Rectal smooth muscle tissue (tissue), 1 donor: ENCODE data around the gene TMTC4.
A peak's percentile ranks its signal among the peaks of the same experiment; 100 is the strongest.
"Not testable (repeated sequence)": the region's sequence is repeated elsewhere in the genome, so short reads cannot be mapped to it uniquely, and the experiment has no call there.

Experiments used
- H3K27ac ChIP-seq: one replicate; pipeline ENCODE4 v1.7.0; 2013; ENCODE audit warnings: low read depth, low read length, inconsistent platforms
- H3K27me3 ChIP-seq: one replicate; pipeline ENCODE4 v1.7.0; 2013; ENCODE audit warnings: low read length; ENCODE audit not compliant: control insufficient read depth, insufficient read depth
- H3K36me3 ChIP-seq: one replicate; pipeline ENCODE4 v1.7.0; 2013; ENCODE audit warnings: low read length; ENCODE audit not compliant: control insufficient read depth, insufficient read depth
- H3K4me1 ChIP-seq: one replicate; pipeline ENCODE4 v1.7.0; 2013; ENCODE audit warnings: low read length; ENCODE audit not compliant: control insufficient read depth, insufficient read depth
- H3K4me3 ChIP-seq: one replicate; pipeline ENCODE4 v1.7.0; 2013; ENCODE audit warnings: low read length
- H3K9ac ChIP-seq: one replicate; pipeline ENCODE4 v1.7.0; 2013; ENCODE audit warnings: low read length

TMTC4 gene

DNA sequence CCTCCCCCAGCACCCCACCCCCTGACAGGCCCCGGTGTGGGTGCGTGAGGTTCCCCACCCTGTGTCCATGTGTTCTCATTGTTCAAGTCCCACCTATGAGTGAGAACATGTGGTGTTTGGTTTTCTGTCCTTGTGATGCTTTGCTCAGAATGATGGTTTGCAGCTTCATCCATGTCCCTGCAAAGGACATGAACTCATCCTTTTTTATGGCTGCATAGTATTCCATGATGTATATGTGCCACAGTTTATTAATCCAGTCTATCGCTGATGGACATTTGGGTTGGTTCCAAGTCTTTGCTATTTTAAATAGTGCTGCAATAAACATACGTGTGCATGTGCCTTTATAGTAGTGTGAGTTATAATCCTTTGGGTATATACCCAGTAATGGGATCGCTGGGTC is 2.5 kb upstream of the TMTC4 start:
- H3K4me3 ChIP-seq, H3K9ac ChIP-seq, H3K4me1 ChIP-seq, H3K27me3 ChIP-seq, H3K27ac ChIP-seq, H3K36me3 ChIP-seq: not testable (repeated sequence)

DNA sequence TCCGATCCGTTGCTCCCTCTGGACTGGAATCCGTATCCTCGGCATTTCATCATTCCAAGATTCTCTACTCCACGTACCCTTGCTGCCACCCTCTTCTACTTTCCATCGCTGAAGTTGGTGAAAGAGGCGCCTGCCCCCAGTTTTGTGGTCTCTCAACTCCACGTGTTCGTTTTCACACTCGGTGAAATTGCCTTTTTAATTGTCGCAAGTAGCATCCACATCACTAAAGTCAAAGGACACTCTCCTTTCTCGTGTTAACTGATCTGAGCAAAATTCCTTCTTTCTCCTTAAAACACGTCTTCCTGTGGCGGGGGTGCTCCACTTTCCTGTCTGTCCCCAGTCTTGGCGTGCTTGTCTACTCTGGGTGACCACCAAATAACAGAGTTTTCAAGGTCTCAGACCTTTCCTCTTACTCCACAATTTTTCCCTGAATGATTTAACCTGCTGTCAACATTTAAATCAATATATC is 1.1 kb upstream of the TMTC4 start:
- Histone ChIP-seq H3K27ac (no peak overlapping the region), H3K9ac (no peak overlapping the region), H3K27me3 (no peaks in the 10 kb centered on the region), H3K4me3 (peak overlapping the region; percentile 94), H3K36me3 (no peaks in the 10 kb centered on the region), H3K4me1 (peaks cover 10% of the 10 kb centered on the region)

DNA sequence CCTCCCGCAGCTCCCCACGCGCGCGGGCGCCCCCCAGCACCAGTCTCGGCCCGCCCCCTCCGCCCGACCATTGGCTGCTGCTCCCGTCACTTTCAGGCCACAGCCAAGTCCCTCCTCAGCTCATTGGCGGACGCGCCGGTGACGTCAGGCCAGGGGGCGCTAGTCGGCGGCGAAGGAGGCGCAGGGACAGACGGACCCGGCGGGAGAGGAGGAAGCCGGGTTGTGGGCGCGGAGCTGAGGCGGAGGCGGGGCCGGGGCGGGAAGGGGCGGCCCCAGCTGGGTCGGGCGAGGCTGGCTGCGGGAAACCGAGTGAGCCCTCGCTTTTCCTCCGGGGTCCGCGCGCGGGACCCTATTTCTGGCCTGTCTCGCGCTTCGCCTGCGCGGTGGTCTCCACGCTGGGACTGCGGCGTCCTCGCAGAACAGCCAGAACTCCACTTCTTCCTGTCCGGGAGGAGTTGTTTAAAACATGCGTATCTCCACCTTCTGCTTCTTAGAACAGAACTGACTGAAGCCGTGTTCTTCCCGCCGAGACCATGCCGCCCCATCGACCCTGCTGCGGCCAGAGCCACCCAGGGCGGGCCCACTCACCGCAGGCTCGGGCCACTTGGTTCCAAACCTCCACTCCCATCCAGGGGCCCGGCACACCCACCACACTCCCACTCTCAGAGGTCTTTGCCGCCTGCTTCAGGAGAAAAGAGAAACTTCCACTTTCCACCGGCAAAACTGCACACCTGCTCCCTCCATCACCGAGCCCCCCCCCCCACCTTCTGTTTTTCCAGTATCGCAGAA is 471 bp upstream of the TMTC4 start:
- Histone ChIP-seq H3K27me3 (no peaks in the 10 kb centered on the region), H3K36me3 (no peaks in the 10 kb centered on the region), H3K27ac (peak overlapping the region; percentile 86), H3K9ac (peak overlapping the region; percentile 68), H3K4me3 (peak overlapping the region; percentile 94), H3K4me1 (peaks cover 10% of the 10 kb centered on the region)

DNA sequence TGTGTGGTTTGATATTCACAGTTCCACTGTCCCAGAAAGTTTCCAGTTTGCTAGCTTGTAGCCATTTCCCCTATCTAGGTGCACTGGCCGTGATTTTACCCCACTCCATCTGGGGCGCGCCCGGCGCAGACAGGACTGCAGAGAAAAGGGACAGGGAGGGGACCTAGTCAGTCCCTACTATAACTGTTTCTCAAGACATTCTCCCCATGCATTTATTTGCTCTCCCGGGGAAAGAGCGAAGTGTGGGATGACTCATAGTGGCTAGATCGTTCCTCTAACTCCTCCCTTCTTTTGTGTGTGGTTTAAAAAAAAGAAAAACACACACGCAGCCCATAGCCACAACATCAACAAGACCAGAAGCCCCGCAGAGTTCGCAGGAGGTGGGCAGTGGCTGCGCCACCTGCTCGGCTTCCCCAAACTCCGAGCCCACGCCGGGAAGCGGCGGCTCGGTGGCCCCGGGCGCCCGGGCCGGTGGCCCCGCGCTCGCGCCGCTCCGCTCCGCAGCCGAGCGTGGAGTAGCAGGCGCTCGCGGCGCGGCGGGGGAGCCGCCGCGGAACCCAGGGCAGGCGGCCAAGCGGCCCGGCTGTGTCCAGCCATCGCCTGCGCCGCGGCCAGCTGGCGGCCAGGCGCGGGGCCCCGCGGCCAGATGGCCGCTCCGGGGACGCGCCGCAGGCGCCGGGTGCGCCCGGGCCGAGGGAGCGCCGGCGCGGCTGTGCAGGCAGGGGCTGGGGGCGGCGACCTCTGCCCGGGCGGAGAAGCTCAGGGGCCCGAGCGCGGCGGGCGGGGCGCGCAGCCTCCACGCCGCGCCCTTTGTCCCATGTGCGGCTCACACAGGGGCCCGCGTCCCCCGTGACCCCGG is 653 bp downstream of the TMTC4 start:
- Histone ChIP-seq H3K27ac (peak overlapping the region; percentile 32), H3K9ac (peak overlapping the region; percentile 11), H3K36me3 (no peaks in the 10 kb centered on the region), H3K27me3 (no peaks in the 10 kb centered on the region), H3K4me3 (peak overlapping the region; percentile 68), H3K4me1 (peaks cover 10% of the 10 kb centered on the region)

DNA sequence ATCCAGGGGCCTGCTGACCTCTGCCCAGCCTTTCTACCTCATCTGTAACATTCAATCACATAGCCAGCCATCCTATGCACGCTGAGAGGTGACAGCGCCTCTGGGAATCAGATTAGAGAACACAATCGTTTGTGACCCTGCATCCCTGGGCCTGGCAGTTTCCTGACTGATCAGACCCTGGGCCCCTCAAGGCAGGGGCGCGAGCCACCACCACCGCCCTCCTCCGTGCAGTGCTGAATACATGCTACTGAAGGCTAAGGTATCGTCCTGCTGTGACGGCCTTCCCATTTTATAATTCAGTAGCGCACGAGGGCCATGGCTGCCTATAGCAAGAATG is 1.3 kb downstream of the TMTC4 start:
- peak overlapping the region; percentile 66 for H3K4me3 ChIP-seq
- no peaks in the 10 kb centered on the region for H3K27me3 ChIP-seq
- H3K9ac ChIP-seq, result no peak overlapping the region
- peaks cover 10% of the 10 kb centered on the region for H3K4me1 ChIP-seq
- H3K27ac ChIP-seq, result peak overlapping the region; percentile 15
- no peaks in the 10 kb centered on the region for H3K36me3 ChIP-seq

DNA sequence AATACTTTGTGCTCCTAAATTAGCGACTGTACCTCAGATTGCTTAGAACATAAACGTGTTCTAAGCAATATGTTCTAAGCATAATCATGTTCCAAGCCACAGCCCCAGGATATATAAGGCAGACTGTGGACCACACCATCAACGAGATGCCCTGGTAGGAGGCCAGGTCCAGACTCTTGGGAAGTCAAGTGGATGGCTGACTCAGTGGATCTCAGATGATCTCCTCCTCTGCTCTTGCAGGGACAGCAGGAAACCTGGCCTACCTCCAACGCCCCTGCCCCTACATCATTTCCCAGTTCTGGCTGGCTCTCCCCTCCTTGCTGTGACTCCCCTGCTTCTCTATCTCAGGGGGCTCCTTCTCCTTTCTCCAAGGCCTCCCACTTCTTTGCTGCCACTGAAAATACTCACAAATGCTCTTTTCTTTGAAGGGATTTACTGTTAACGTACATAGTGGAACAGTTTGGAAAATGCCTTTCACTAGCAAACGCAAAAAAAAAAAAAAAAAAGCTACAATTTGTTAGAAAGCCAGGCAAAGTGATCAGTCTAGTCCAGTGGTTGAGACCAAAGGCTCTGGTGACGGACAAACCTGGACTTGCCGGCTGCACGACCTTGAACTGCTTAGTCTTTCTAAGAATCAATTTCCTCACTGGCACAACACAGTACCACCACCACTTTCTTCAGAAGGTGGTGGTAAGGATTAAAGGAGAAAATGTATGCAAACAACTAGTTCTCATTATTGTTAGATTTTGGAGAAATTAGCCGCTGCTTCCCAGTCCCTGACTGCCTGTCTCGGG is 3.0 kb downstream of the TMTC4 start:
- Histone ChIP-seq H3K36me3 (no peaks in the 10 kb centered on the region), H3K27ac (no peak overlapping the region), H3K9ac (no peak overlapping the region), H3K4me1 (peaks cover 10% of the 10 kb centered on the region), H3K27me3 (no peaks in the 10 kb centered on the region), H3K4me3 (no peak overlapping the region)

DNA sequence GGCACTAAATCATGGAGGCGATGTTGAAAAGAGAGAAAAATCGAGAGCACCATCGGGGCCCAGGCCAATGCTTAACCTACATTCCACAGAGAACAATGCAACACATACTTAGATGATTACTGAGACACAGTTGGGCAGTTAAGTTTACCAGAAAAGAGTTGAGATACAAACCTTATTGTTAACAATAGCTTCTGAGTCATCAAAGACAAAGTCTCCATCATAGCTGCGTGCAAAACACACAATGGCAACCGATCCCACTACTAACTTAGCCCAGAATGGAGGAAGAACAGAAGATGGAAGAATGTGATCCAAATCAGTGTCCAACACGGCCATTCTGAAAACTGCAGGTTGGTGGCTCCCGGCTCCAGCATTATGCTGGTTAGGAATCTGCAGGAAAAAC is 6.2 kb downstream of the TMTC4 start:
- H3K4me1 ChIP-seq, result peaks cover 4% of the 10 kb centered on the region
- peaks cover 15% of the 10 kb centered on the region for H3K36me3 ChIP-seq
- no peak overlapping the region for H3K27ac ChIP-seq
- H3K4me3 ChIP-seq, result no peak overlapping the region
- H3K9ac ChIP-seq, result no peak overlapping the region
- no peaks in the 10 kb centered on the region for H3K27me3 ChIP-seq

DNA sequence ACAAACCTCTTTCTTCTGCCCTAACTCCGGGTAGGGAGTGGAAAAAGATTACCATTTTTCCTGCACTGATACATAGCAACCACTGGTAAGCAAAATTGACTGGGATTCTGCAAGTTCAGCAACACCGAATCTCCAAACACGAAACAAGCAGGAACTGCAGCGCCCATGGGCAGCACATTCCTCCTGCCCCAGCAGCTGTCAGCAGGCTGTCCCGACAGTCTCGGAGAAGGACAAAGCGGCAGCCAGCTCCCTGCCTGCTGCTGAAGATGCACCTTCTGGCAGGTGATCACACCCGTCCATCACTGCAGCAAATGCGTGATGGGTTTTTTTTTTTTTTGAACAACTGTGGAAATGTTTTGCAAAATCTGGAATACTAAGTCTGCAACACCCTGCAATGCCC is 6.7 kb downstream of the TMTC4 start:
- Histone ChIP-seq H3K27me3 (no peaks in the 10 kb centered on the region), H3K36me3 (peaks cover 15% of the 10 kb centered on the region), H3K27ac (no peak overlapping the region), H3K4me1 (no peaks in the 10 kb centered on the region), H3K9ac (no peak overlapping the region), H3K4me3 (no peak overlapping the region)

DNA sequence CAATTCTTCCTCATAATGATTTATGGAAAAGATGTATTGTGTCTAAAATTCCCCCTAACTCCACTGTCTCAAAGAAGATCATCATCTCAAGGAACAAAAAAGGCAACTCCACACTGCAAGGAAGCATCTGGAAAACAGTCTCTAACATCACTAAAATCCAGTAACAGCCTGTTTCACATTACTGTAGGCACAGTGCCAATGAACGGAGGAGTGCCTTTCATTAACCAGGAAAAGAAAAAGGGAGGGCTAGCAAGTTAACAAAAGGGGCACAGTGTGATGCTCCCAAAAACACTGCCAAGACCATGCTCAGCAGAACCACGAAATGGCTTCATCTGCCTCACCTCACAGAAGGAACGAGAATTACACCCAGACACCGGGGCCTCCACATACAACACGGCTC is 8.5 kb downstream of the TMTC4 start:
- H3K9ac ChIP-seq, result no peak overlapping the region
- H3K27me3 ChIP-seq, result no peaks in the 10 kb centered on the region
- no peak overlapping the region for H3K4me3 ChIP-seq
- no peaks in the 10 kb centered on the region for H3K4me1 ChIP-seq
- H3K27ac ChIP-seq, result no peak overlapping the region
- H3K36me3 ChIP-seq, result peaks cover 15% of the 10 kb centered on the region

DNA sequence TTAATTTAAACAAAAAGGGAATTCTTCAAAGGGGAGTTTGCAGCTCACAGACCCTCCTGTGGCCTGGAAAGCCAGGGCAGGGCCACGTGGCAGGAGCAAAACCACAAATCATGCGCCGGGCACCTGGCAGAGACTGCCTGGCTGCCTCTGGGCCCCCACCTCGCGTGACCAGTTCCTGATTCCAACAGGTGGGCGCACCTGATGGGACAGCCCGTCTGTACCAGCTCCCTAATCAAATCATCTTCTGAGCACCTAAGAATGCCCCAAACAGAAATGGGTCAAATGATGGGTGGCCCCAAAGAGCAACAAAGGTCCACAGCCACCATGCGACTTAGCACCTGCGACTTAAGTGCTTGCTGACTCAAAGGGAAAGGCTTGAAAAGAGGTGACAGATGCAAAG is 9.2 kb downstream of the TMTC4 start:
- no peaks in the 10 kb centered on the region for H3K4me1 ChIP-seq
- H3K36me3 ChIP-seq, result peaks cover 15% of the 10 kb centered on the region
- no peaks in the 10 kb centered on the region for H3K27me3 ChIP-seq
- H3K9ac ChIP-seq, result no peak overlapping the region
- no peak overlapping the region for H3K27ac ChIP-seq
- no peak overlapping the region for H3K4me3 ChIP-seq

DNA sequence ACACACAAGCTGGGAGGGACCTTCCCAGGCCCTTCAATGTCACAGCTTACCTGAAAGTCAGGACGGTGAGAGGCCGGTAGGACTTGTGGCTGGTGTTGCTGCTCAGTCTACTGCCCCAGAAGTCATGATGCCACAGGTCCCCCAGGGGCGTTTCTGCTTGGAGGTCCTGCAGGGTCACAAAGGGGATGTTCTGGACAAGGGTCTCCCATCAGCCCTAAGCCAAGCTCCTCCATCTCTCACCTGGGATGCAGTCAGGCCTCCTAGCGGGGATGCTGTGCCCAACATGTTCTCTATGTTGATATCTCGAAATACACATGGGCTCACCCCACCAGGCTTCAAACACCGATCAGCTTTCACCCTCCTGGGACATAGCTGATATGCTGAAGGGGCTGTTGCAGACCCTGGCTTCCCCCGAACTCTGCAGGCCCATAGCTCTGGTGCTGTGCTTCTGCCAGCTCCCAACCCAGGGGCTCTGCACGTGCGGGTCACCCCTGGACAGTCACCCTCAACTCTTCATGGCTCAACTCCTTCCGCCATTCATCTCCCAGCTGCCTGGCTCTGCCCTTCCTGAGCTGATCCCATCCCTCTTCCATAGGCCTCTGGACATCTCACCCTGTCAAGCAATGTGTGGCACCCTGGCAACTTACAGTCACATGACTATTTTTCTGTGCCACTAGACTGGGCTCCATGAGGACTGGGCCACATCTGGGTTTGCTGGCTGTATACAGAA is 10.3 kb downstream of the TMTC4 start:
- H3K27ac ChIP-seq, result no peak overlapping the region
- no peaks in the 10 kb centered on the region for H3K4me1 ChIP-seq
- H3K36me3 ChIP-seq, result peaks cover 15% of the 10 kb centered on the region
- H3K4me3 ChIP-seq, result no peak overlapping the region
- H3K27me3 ChIP-seq, result no peaks in the 10 kb centered on the region
- no peak overlapping the region for H3K9ac ChIP-seq
